HepG2 (cell line): ENCODE measurements around the gene PRELID2.

Experiments used
- EZH2 ChIP-seq: conservative IDR thresholded peaks from 2 replicates; pipeline ENCODE4 v1.6.1; 2012; ENCODE audit warnings: mild to moderate bottlenecking, low read depth, low read length, moderate library complexity
- JUND ChIP-seq: sonication (generic); formaldehyde crosslinking; IDR thresholded peaks from 2 replicates; pipeline ENCODE4 v1.8.0; 2022; ENCODE audit warnings: mild to moderate bottlenecking, missing genetic modification reagents

DNA sequence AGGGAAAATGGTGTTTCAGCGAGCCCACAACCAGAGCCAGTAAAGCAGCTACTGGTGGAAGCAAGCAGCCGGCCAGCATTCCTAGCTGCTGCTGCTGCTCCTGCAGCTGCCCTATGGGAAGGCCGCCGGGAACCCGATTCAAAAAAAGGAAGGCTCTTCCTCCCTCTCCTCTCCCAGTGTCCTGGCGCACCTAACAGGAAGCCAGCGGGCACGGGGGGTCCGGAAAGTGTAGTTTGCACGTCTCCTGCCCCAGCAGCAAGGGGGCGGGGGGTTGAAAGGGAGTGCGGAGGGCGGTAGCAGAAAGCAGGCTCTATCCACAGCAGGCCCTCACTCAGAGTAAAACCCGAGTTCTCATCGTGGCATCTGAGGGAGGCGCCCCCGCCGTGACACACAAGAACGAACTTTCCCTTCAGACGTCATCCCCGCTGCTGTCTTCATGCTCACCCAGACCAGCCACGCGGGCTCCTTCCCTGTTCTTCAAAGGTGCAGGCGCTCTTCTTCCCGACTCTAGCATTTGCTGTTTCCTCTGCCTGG, 21.2 kb upstream of the PRELID2 start:
- TF ChIP-seq EZH2 (no peak), JUND (CRISPR knock-in tag) (no peak)
